ENCODE data around the gene KCNQ5. TPM values are rescaled to one million over a fixed set of nuclear protein-coding genes. Genes with fewer than 3 reads are reported as not detected.

KCNQ5 gene
- total RNA-seq, 1 donor from 2014 or later = not detected

DNA sequence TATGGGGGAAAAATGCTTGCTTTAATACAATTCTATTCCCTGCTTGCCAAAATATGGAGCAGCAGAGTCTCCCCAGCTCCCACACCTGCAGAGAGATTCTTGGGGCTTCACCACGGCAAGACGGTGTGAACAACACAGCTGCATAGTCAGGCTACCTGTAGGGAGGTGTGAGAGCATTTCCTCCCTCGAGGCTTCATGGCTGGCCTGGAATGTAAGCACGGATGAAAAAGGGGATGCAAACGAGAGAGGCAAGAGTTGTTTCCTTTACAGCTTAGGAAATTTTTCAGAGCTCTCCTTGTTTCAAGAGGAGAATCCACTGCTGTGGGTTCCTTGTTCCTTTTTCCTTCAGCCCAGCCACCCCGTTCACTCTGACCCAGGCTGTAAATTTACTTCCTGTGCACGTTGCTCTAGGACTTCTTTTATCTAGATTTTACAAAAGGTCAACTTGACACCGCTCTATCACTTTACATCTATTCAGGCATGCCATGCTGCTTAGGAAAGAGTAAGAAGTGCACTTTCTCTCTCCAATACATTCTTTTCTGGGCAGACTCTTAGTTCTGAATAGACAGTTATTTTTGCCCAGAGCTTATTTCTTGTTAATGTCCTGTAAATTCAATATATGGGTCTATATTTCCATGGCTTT, 406.4 kb downstream of the KCNQ5 start:
- TF ChIP-seq, protein P1, sequence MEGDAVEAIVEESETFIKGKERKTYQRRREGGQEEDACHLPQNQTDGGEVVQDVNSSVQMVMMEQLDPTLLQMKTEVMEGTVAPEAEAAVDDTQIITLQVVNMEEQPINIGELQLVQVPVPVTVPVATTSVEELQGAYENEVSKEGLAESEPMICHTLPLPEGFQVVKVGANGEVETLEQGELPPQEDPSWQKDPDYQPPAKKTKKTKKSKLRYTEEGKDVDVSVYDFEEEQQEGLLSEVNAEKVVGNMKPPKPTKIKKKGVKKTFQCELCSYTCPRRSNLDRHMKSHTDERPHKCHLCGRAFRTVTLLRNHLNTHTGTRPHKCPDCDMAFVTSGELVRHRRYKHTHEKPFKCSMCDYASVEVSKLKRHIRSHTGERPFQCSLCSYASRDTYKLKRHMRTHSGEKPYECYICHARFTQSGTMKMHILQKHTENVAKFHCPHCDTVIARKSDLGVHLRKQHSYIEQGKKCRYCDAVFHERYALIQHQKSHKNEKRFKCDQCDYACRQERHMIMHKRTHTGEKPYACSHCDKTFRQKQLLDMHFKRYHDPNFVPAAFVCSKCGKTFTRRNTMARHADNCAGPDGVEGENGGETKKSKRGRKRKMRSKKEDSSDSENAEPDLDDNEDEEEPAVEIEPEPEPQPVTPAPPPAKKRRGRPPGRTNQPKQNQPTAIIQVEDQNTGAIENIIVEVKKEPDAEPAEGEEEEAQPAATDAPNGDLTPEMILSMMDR (IDR thresholded peaks at IDR 0.05) = no peak
- TF ChIP-seq EZH2phosphoT487 (IDR thresholded peaks at IDR 0.05) (no peak), EZH2 (IDR thresholded peaks at IDR 0.05) (no peak)
- Histone ChIP-seq H3K9me3 (ENCODE audit: low read depth) (no peaks in the 10 kb centered on the region), H3K27ac (no peak overlapping the region), H3K9ac (no peak overlapping the region), H4K20me1 (ENCODE audit: low read depth) (no peaks in the 10 kb centered on the region), H3F3A (ENCODE audit: low read depth) (no peaks in the 10 kb centered on the region), H2AFZ (replicated peaks) (peak overlapping the region; percentile 57), H3K4me3 (no peak overlapping the region), H3K4me1 (peaks cover 6% of the 10 kb centered on the region), H3K36me3 (no peaks in the 10 kb centered on the region), H3K79me2 (ENCODE audit: low read depth) (no peaks in the 10 kb centered on the region), H3K27me3 (no peaks in the 10 kb centered on the region), H3K4me2 (no peak overlapping the region)
- Mint-ChIP-seq H3K36me3 (no peaks in the 10 kb centered on the region), H3K4me1 (peaks cover 6% of the 10 kb centered on the region), H3K4me3 (no peak overlapping the region), H3K9me3 (no peaks in the 10 kb centered on the region), H3K27ac (no peak overlapping the region), H3K27me3 (ENCODE audit: insufficient read depth, low read depth) (no peaks in the 10 kb centered on the region)
- DNase-seq (ENCODE audit: low spot score) = no peak

DNA sequence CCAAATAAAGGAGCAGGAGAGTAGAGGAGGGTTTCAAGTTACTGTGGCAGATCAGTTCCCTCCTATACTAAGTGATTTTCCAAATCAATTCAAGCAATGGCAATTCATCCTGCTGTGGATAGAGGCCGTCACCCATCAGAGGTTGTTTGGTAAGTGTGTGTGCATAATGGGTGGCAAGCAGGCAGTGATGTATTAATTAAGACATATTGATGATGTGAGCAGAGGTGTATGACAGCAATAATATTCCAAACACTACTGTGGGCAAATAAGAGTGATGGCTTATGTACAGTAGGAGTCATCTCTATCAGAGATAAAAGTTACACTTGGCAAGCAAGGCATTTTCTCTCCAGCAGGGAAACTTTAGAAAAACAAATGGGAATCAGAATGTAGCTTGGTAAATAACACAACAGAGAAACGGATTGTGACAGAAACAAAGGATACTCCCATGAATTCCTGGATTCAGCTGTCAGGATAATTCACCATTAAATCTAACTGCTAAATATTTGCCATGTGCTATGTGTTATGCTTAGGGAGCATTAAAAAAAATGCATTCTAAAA, 407.1 kb downstream of the KCNQ5 start:
- no peak overlapping the region for H3K4me2 ChIP-seq
- H4K20me1 ChIP-seq (ENCODE audit: low read depth) = no peaks in the 10 kb centered on the region
- no peak overlapping the region for H2AFZ ChIP-seq (replicated peaks)
- no peaks in the 10 kb centered on the region for H3K36me3 Mint-ChIP-seq
- H3K27me3 Mint-ChIP-seq (ENCODE audit: insufficient read depth, low read depth) = no peaks in the 10 kb centered on the region
- H3K4me3 ChIP-seq = no peak overlapping the region
- no peaks in the 10 kb centered on the region for H3K36me3 ChIP-seq
- no peaks in the 10 kb centered on the region for H3F3A ChIP-seq (ENCODE audit: low read depth)
- H3K27ac Mint-ChIP-seq = no peak overlapping the region
- no peaks in the 10 kb centered on the region for H3K9me3 ChIP-seq (ENCODE audit: low read depth)
- no peak overlapping the region for H3K27ac ChIP-seq
- H3K4me1 Mint-ChIP-seq = peaks cover 6% of the 10 kb centered on the region
- H3K79me2 ChIP-seq (ENCODE audit: low read depth) = no peaks in the 10 kb centered on the region
- peaks cover 6% of the 10 kb centered on the region for H3K4me1 ChIP-seq
- H3K9me3 Mint-ChIP-seq = no peaks in the 10 kb centered on the region
- H3K4me3 Mint-ChIP-seq = no peak overlapping the region
- DNase-seq (ENCODE audit: low spot score) = no peak
- no peak overlapping the region for H3K9ac ChIP-seq
- H3K27me3 ChIP-seq = no peaks in the 10 kb centered on the region
- TF ChIP-seq, protein P1 (IDR thresholded peaks at IDR 0.05) = no peak
- TF ChIP-seq EZH2 (IDR thresholded peaks at IDR 0.05) = no peak
- TF ChIP-seq EZH2phosphoT487 (IDR thresholded peaks at IDR 0.05) = no peak

DNA sequence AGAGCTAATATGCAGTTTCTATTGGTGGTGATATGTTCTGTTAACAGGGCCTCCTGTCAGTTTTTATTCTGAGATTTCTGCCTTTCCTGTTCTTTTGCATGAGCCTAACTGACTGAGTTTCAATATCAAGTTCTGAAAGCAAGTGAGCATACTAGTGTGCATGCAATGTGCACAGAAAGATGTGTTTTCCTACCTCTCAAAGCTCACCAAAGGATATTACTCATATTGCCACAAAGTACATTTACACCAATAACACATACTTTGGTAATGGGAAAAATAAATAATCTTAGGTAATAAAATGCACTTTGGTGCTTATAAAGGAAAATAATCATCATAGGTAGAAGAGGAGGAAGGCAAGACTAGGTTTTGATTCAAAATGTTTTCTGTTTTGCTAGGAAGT, 408.4 kb downstream of the KCNQ5 start:
- no peaks in the 10 kb centered on the region for H3K27me3 ChIP-seq
- peaks cover 6% of the 10 kb centered on the region for H3K4me1 ChIP-seq
- H3K4me1 Mint-ChIP-seq = peaks cover 6% of the 10 kb centered on the region
- no peaks in the 10 kb centered on the region for H3K36me3 ChIP-seq
- H3K4me3 Mint-ChIP-seq = no peak overlapping the region
- H3F3A ChIP-seq (ENCODE audit: low read depth) = no peaks in the 10 kb centered on the region
- H3K27me3 Mint-ChIP-seq (ENCODE audit: insufficient read depth, low read depth) = no peaks in the 10 kb centered on the region
- peak overlapping the region; percentile 6 for H2AFZ ChIP-seq (replicated peaks)
- H3K36me3 Mint-ChIP-seq = no peaks in the 10 kb centered on the region
- H4K20me1 ChIP-seq (ENCODE audit: low read depth) = no peaks in the 10 kb centered on the region
- H3K27ac ChIP-seq = no peak overlapping the region
- no peaks in the 10 kb centered on the region for H3K9me3 ChIP-seq (ENCODE audit: low read depth)
- no peak overlapping the region for H3K4me3 ChIP-seq
- H3K9ac ChIP-seq = no peak overlapping the region
- no peaks in the 10 kb centered on the region for H3K9me3 Mint-ChIP-seq
- DNase-seq (ENCODE audit: low spot score) = no peak
- H3K27ac Mint-ChIP-seq = no peak overlapping the region
- TF ChIP-seq EZH2 (IDR thresholded peaks at IDR 0.05) (no peak), EZH2phosphoT487 (IDR thresholded peaks at IDR 0.05) (no peak)
- TF ChIP-seq, protein P1 (IDR thresholded peaks at IDR 0.05) = no peak
- H3K79me2 ChIP-seq (ENCODE audit: low read depth) = no peaks in the 10 kb centered on the region
- no peak overlapping the region for H3K4me2 ChIP-seq
